SK-N-SH treated with all-trans-retinoic acid at 6 μM for 48 hours (cell line): ENCODE data around the gene CHL1.

ENCODE experiments used
- ATAC-seq: fragments of 200-7000 bp; cut with Tn5 transposase; 3 replicates; pipeline ENCODE4 v1.9.1; 2020; ENCODE audit warnings: mild to moderate bottlenecking, moderate library complexity
- BACH2 ChIP-seq: fragments of 250-450 bp; sonication (Bioruptor Pico); IDR thresholded peaks from 2 replicates; pipeline ENCODE4 v1.9.0; 2021; ENCODE audit warnings: mild to moderate bottlenecking, borderline replicate concordance
- CREB5 ChIP-seq: fragments of 250-450 bp; sonication (Bioruptor Pico); IDR thresholded peaks from 2 replicates; pipeline ENCODE4 v1.5.1; 2020; ENCODE audit warnings: low read depth, mild to moderate bottlenecking, moderate library complexity
- CSDC2 ChIP-seq: fragments of 250-450 bp; sonication (Bioruptor Pico); IDR thresholded peaks from 2 replicates; pipeline ENCODE4 v1.5.0; 2020; ENCODE audit warnings: mild to moderate bottlenecking, moderate library complexity
- ESRRG ChIP-seq: fragments of 250-450 bp; sonication (Bioruptor Pico); IDR thresholded peaks from 2 replicates; pipeline ENCODE4 v1.6.1; 2021; ENCODE audit warnings: mild to moderate bottlenecking
- GLIS3 ChIP-seq: fragments of 250-450 bp; sonication (Bioruptor Pico); IDR thresholded peaks from 2 replicates; pipeline ENCODE4 v1.5.0; 2020; ENCODE audit warnings: mild to moderate bottlenecking, moderate library complexity
- ISL1 ChIP-seq: fragments of 250-450 bp; sonication (Bioruptor Pico); IDR thresholded peaks from 2 replicates; pipeline ENCODE4 v2.1.2; 2022; ENCODE audit warnings: mild to moderate bottlenecking, moderate library complexity
- OSR1 ChIP-seq: fragments of 250-450 bp; sonication (Bioruptor Pico); IDR thresholded peaks from 2 replicates; pipeline ENCODE4 v1.8.0; 2022; ENCODE audit warnings: moderate library complexity, mild to moderate bottlenecking, inconsistent platforms
- POU6F1 ChIP-seq: fragments of 250-450 bp; sonication (Bioruptor Pico); IDR thresholded peaks from 2 replicates; pipeline ENCODE4 v1.8.0; 2021; ENCODE audit warnings: low read depth, mild to moderate bottlenecking, moderate library complexity, borderline replicate concordance
- PPARA ChIP-seq: fragments of 250-450 bp; sonication (Bioruptor Pico); IDR thresholded peaks from 2 replicates; pipeline ENCODE4 v1.5.0; 2020; ENCODE audit warnings: mild to moderate bottlenecking, borderline replicate concordance
- RARB ChIP-seq: fragments of 250-450 bp; sonication (Bioruptor Pico); IDR thresholded peaks from 2 replicates; pipeline ENCODE4 v1.8.0; 2021; ENCODE audit warnings: mild to moderate bottlenecking, moderate library complexity
- SNAI2 ChIP-seq: fragments of 250-450 bp; sonication (Bioruptor Pico); IDR thresholded peaks from 2 replicates; pipeline ENCODE4 v1.5.0; 2020; ENCODE audit warnings: mild to moderate bottlenecking, moderate library complexity
- TCF4 ChIP-seq: fragments of 250-450 bp; sonication (Bioruptor Pico); IDR thresholded peaks from 2 replicates; pipeline ENCODE4 v1.8.0; 2021; ENCODE audit warnings: mild to moderate bottlenecking, moderate library complexity, borderline replicate concordance
- TOX ChIP-seq: fragments of 250-450 bp; sonication (Bioruptor Pico); IDR thresholded peaks from 2 replicates; pipeline ENCODE4 v1.8.0; 2021; ENCODE audit warnings: mild to moderate bottlenecking, moderate library complexity, borderline replicate concordance
- ZC3H10 ChIP-seq: fragments of 250-450 bp; sonication (Bioruptor Pico); IDR thresholded peaks from 2 replicates; pipeline ENCODE4 v1.5.1; 2021; ENCODE audit warnings: mild to moderate bottlenecking, moderate library complexity
- ZFP3 ChIP-seq: fragments of 250-450 bp; sonication (Bioruptor Pico); IDR thresholded peaks from 2 replicates; pipeline ENCODE4 v1.5.0; 2020; ENCODE audit warnings: mild to moderate bottlenecking, moderate library complexity
- ZFP30 ChIP-seq: fragments of 450-650 bp; formaldehyde crosslinking; IDR thresholded peaks from 2 replicates; pipeline ENCODE4 v1.5.0; 2022; ENCODE audit warnings: mild to moderate bottlenecking, moderate library complexity
- ZNF565 ChIP-seq: fragments of 450-650 bp; formaldehyde crosslinking; conservative IDR thresholded peaks from 2 replicates; pipeline ENCODE4 v1.5.0; 2020; ENCODE audit warnings: low read depth, mild to moderate bottlenecking, moderate library complexity
- ZNF70 ChIP-seq: fragments of 450-650 bp; formaldehyde crosslinking; IDR thresholded peaks from 2 replicates; pipeline ENCODE4 v1.5.0; 2020; ENCODE audit warnings: mild to moderate bottlenecking, moderate library complexity
- ZNF8 ChIP-seq: fragments of 450-650 bp; formaldehyde crosslinking; IDR thresholded peaks from 2 replicates; pipeline ENCODE4 v1.5.0; 2020; ENCODE audit warnings: mild to moderate bottlenecking, moderate library complexity
- TF ChIP-seq, protein P1 (sequence below): fragments of 250-450 bp; sonication (Bioruptor Pico); IDR thresholded peaks from 2 replicates; pipeline ENCODE4 v1.8.0; 2020; ENCODE audit warnings: mild to moderate bottlenecking, moderate library complexity, borderline replicate concordance
- TF ChIP-seq, protein P2 (sequence below): fragments of 250-450 bp; sonication (Bioruptor Pico); IDR thresholded peaks from 2 replicates; pipeline ENCODE4 v1.5.1; 2021; ENCODE audit warnings: mild to moderate bottlenecking, moderate library complexity
- TF ChIP-seq, protein P3 (sequence below): fragments of 250-450 bp; sonication (Bioruptor Pico); IDR thresholded peaks from 2 replicates; pipeline ENCODE4 v1.5.0; 2020; ENCODE audit warnings: mild to moderate bottlenecking, moderate library complexity

CHL1 gene

DNA sequence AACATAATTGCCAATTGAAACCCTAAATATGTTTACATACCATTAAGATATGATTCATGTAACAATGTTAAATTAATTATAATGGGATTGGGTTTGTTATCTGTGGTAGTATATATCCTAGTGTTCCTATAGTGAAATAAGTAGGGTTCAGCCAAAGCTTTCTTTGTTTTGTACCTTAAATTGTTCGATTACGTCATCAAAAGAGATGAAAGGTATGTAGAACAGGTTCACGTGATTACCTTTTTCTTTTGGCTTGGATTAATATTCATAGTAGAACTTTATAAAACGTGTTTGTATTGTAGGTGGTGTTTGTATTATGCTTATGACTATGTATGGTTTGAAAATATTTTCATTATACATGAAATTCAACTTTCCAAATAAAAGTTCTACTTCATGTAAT lies 212.4 kb downstream of the CHL1 start:
- TF ChIP-seq ESRRG (CRISPR knock-in tag) (no peak), BACH2 (CRISPR knock-in tag) (no peak), ZNF565 (CRISPR knock-in tag) (no peak), CREB5 (CRISPR knock-in tag) (no peak), SNAI2 (CRISPR knock-in tag) (no peak), RARB (CRISPR knock-in tag) (no peak), ZC3H10 (CRISPR knock-in tag) (no peak), ISL1 (CRISPR knock-in tag) (no peak), ZFP3 (CRISPR knock-in tag) (no peak), GLIS3 (CRISPR knock-in tag) (no peak), POU6F1 (CRISPR knock-in tag) (no peak), ZNF8 (CRISPR knock-in tag) (no peak), CSDC2 (CRISPR knock-in tag) (no peak), ZNF70 (CRISPR knock-in tag) (no peak), PPARA (no peak), ZFP30 (CRISPR knock-in tag) (no peak)
- TF ChIP-seq, protein P1, sequence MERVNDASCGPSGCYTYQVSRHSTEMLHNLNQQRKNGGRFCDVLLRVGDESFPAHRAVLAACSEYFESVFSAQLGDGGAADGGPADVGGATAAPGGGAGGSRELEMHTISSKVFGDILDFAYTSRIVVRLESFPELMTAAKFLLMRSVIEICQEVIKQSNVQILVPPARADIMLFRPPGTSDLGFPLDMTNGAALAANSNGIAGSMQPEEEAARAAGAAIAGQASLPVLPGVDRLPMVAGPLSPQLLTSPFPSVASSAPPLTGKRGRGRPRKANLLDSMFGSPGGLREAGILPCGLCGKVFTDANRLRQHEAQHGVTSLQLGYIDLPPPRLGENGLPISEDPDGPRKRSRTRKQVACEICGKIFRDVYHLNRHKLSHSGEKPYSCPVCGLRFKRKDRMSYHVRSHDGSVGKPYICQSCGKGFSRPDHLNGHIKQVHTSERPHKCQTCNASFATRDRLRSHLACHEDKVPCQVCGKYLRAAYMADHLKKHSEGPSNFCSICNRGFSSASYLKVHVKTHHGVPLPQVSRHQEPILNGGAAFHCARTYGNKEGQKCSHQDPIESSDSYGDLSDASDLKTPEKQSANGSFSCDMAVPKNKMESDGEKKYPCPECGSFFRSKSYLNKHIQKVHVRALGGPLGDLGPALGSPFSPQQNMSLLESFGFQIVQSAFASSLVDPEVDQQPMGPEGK (CRISPR knock-in tag) = no peak
- TF ChIP-seq, protein P2, sequence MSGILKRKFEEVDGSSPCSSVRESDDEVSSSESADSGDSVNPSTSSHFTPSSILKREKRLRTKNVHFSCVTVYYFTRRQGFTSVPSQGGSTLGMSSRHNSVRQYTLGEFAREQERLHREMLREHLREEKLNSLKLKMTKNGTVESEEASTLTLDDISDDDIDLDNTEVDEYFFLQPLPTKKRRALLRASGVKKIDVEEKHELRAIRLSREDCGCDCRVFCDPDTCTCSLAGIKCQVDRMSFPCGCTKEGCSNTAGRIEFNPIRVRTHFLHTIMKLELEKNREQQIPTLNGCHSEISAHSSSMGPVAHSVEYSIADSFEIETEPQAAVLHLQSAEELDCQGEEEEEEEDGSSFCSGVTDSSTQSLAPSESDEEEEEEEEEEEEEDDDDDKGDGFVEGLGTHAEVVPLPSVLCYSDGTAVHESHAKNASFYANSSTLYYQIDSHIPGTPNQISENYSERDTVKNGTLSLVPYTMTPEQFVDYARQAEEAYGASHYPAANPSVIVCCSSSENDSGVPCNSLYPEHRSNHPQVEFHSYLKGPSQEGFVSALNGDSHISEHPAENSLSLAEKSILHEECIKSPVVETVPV (CRISPR knock-in tag) = no peak
- TF ChIP-seq, protein P3, sequence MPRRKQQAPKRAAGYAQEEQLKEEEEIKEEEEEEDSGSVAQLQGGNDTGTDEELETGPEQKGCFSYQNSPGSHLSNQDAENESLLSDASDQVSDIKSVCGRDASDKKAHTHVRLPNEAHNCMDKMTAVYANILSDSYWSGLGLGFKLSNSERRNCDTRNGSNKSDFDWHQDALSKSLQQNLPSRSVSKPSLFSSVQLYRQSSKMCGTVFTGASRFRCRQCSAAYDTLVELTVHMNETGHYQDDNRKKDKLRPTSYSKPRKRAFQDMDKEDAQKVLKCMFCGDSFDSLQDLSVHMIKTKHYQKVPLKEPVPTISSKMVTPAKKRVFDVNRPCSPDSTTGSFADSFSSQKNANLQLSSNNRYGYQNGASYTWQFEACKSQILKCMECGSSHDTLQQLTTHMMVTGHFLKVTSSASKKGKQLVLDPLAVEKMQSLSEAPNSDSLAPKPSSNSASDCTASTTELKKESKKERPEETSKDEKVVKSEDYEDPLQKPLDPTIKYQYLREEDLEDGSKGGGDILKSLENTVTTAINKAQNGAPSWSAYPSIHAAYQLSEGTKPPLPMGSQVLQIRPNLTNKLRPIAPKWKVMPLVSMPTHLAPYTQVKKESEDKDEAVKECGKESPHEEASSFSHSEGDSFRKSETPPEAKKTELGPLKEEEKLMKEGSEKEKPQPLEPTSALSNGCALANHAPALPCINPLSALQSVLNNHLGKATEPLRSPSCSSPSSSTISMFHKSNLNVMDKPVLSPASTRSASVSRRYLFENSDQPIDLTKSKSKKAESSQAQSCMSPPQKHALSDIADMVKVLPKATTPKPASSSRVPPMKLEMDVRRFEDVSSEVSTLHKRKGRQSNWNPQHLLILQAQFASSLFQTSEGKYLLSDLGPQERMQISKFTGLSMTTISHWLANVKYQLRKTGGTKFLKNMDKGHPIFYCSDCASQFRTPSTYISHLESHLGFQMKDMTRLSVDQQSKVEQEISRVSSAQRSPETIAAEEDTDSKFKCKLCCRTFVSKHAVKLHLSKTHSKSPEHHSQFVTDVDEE (CRISPR knock-in tag) = no peak
- no peak for ATAC-seq

GRCh38 chr3:411226-411625 lies 214.7 kb downstream of the CHL1 start:
- no peak for ATAC-seq

More at GRCh38 chr3:411226-411625, 214.7 kb downstream of the CHL1 start:
- TF ChIP-seq OSR1 (CRISPR knock-in tag) = no peak
- no peak for TF ChIP-seq ZNF70 (CRISPR knock-in tag)
- no peak for TF ChIP-seq BACH2 (CRISPR knock-in tag)
- no peak for TF ChIP-seq ZC3H10 (CRISPR knock-in tag)
- no peak for TF ChIP-seq PPARA
- TF ChIP-seq, protein P1 (CRISPR knock-in tag) = no peak
- TF ChIP-seq TCF4 (CRISPR knock-in tag) = no peak
- no peak for TF ChIP-seq ZFP3 (CRISPR knock-in tag)
- no peak for TF ChIP-seq GLIS3 (CRISPR knock-in tag)
- TF ChIP-seq ZNF565 (CRISPR knock-in tag) = no peak
- TF ChIP-seq ESRRG (CRISPR knock-in tag) = no peak
- no peak for TF ChIP-seq ISL1 (CRISPR knock-in tag)
- no peak for TF ChIP-seq ZNF8 (CRISPR knock-in tag)
- TF ChIP-seq TOX = no peak
- no peak for TF ChIP-seq CSDC2 (CRISPR knock-in tag)
- TF ChIP-seq, protein P2 (CRISPR knock-in tag) = no peak
- TF ChIP-seq, protein P3 (CRISPR knock-in tag) = no peak
